HepG2 (cell line): ENCODE data around the gene TJP3. TPM values are rescaled to one million over a fixed set of nuclear protein-coding genes. Genes with fewer than 3 reads are reported as not detected.

Experiments
- ARNT2 ChIP-seq: sonication (generic); formaldehyde crosslinking; IDR thresholded peaks from 2 replicates; pipeline ENCODE4 v1.8.0; 2022; ENCODE audit warnings: mild to moderate bottlenecking, low read depth, missing genetic modification reagents, moderate library complexity
- FOXC1 ChIP-seq: sonication (generic); formaldehyde crosslinking; IDR thresholded peaks from 2 replicates; pipeline ENCODE4 v1.8.0; 2022; ENCODE audit warnings: mild to moderate bottlenecking, missing genetic modification reagents, borderline replicate concordance
- NRL ChIP-seq: sonication (generic); formaldehyde crosslinking; IDR thresholded peaks from 2 replicates; pipeline ENCODE4 v1.5.0; 2020; ENCODE audit warnings: missing genetic modification reagents, mild to moderate bottlenecking, moderate library complexity, borderline replicate concordance
- RNF2 ChIP-seq: fragments of 450-650 bp; conservative IDR thresholded peaks from 2 replicates; pipeline ENCODE4 v1.6.1; 2016; ENCODE audit warnings: low read depth
- TOE1 ChIP-seq: sonication (generic); formaldehyde crosslinking; IDR thresholded peaks from 2 replicates; pipeline ENCODE4 v1.4.0; 2020; ENCODE audit warnings: mild to moderate bottlenecking, missing genetic modification reagents
- ZBTB21 ChIP-seq: sonication (generic); formaldehyde crosslinking; IDR thresholded peaks from 2 replicates; pipeline ENCODE4 v1.4.0; 2020; ENCODE audit warnings: missing genetic modification reagents
- ZFP90 ChIP-seq: sonication (generic); formaldehyde crosslinking; IDR thresholded peaks from 2 replicates; pipeline ENCODE4 v1.8.0; 2022; ENCODE audit warnings: missing genetic modification reagents, mild to moderate bottlenecking, inconsistent platforms, borderline replicate concordance
- ZNF17 ChIP-seq: sonication (generic); formaldehyde crosslinking; IDR thresholded peaks from 2 replicates; pipeline ENCODE4 v1.5.0; 2020; ENCODE audit warnings: mild to moderate bottlenecking, missing genetic modification reagents
- ZNF333 ChIP-seq: sonication (generic); formaldehyde crosslinking; IDR thresholded peaks from 2 replicates; pipeline ENCODE4 v1.4.0; 2020; ENCODE audit warnings: mild to moderate bottlenecking, missing genetic modification reagents, borderline replicate concordance
- ZNF552 ChIP-seq: sonication (generic); formaldehyde crosslinking; IDR thresholded peaks from 2 replicates; pipeline ENCODE4 v1.9.0; 2022; ENCODE audit warnings: missing genetic modification reagents, mild to moderate bottlenecking, borderline replicate concordance
- ZNF773 ChIP-seq: sonication (generic); formaldehyde crosslinking; IDR thresholded peaks from 2 replicates; pipeline ENCODE4 v1.4.0; 2020; ENCODE audit warnings: missing genetic modification reagents, borderline replicate concordance
- ZNF788 ChIP-seq: sonication (generic); formaldehyde crosslinking; IDR thresholded peaks from 2 replicates; pipeline ENCODE4 v1.5.0; 2020; ENCODE audit warnings: mild to moderate bottlenecking, missing genetic modification reagents, borderline replicate concordance
- polyA plus RNA-seq, 8 experiments: library from polyadenylated mRNA; depleted of rRNA in 3 of 8; stranded (reverse) in 7 of 8; unstranded in 1 of 8; fragments of >200 nt; fragmentation: Illumina TruSeq in 4 of 8; extraction: Trizol in 4 of 8; gene quantifications; 2 replicates each; pipeline versions ENCODE4 v1.2.1 to v1.2.3, GENCODE V29; 2011 to 2016; ENCODE audit warnings: low read depth in 4 of 8, missing spikeins in 1 of 8, mixed read lengths in 1 of 8; ENCODE audit not compliant: insufficient read depth in 1 of 8
- total RNA-seq, 5 experiments: library from RNA; depleted of rRNA; stranded (reverse); fragments of >200 nt; fragmentation: Illumina TruSeq; extraction: Trizol; gene quantifications; 2 replicates each; pipeline ENCODE4 v1.2.3, GENCODE V29; 2016; ENCODE audit warnings: low read depth in 1 of 5
- TF ChIP-seq, protein P1 (sequence below): sonication (generic); formaldehyde crosslinking; IDR thresholded peaks from 2 replicates; pipeline ENCODE4 v1.5.0; 2020; ENCODE audit warnings: mild to moderate bottlenecking, missing genetic modification reagents, borderline replicate concordance
- TF ChIP-seq, protein P2 (sequence below): sonication (generic); formaldehyde crosslinking; IDR thresholded peaks from 2 replicates; pipeline ENCODE4 v1.4.0; 2020; ENCODE audit warnings: missing genetic modification reagents, borderline replicate concordance
- TF ChIP-seq, protein P3 (sequence below): sonication (generic); formaldehyde crosslinking; IDR thresholded peaks from 2 replicates; pipeline ENCODE4 v1.8.0; 2022; ENCODE audit warnings: missing genetic modification reagents, mild to moderate bottlenecking, moderate library complexity, borderline replicate concordance
- TF ChIP-seq, protein P4 (sequence below): sonication (generic); formaldehyde crosslinking; IDR thresholded peaks from 2 replicates; pipeline ENCODE4 v1.4.0; 2020; ENCODE audit warnings: mild to moderate bottlenecking, missing genetic modification reagents

Gene TJP3
- total and polyA plus RNA-seq, 2 of the 13 experiments (the other 11 are each of a cell fraction or from before 2014, with no cell fraction given), result 2.3 to 21.5 TPM

DNA sequence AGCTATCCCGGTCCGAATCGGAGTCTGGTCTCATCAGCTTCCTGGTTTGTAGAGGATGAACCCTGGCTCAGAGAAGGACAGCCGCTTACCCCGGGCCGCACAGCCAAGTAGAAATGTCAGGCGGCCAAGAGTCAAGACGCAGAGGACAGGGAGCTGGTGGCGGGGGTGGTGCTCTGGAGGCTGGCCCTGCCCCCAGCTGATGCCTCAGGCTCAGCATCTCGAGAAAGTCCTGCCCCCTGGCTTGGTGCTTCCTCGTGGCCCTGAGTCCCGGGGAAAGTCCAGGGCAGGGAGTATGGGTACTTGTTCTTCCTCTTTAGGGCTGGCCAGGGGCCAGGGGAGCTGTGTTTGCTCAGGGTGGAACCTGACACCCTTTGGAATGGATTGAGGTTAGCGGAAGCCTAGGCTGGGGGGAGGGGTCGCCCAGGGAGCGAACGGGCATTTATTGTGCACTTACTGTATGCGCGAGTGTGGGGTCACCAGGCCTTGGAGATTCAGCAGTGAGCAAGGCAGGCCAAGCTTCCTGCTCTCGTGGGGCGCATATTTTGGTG lies 2.2 kb downstream of the TJP3 start (continued):
- TF ChIP-seq, protein P1, sequence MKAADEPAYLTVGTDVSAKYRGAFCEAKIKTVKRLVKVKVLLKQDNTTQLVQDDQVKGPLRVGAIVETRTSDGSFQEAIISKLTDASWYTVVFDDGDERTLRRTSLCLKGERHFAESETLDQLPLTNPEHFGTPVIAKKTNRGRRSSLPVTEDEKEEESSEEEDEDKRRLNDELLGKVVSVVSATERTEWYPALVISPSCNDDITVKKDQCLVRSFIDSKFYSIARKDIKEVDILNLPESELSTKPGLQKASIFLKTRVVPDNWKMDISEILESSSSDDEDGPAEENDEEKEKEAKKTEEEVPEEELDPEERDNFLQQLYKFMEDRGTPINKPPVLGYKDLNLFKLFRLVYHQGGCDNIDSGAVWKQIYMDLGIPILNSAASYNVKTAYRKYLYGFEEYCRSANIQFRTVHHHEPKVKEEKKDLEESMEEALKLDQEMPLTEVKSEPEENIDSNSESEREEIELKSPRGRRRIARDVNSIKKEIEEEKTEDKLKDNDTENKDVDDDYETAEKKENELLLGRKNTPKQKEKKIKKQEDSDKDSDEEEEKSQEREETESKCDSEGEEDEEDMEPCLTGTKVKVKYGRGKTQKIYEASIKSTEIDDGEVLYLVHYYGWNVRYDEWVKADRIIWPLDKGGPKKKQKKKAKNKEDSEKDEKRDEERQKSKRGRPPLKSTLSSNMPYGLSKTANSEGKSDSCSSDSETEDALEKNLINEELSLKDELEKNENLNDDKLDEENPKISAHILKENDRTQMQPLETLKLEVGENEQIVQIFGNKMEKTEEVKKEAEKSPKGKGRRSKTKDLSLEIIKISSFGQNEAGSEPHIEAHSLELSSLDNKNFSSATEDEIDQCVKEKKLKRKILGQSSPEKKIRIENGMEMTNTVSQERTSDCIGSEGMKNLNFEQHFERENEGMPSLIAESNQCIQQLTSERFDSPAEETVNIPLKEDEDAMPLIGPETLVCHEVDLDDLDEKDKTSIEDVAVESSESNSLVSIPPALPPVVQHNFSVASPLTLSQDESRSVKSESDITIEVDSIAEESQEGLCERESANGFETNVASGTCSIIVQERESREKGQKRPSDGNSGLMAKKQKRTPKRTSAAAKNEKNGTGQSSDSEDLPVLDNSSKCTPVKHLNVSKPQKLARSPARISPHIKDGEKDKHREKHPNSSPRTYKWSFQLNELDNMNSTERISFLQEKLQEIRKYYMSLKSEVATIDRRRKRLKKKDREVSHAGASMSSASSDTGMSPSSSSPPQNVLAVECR, result peak; percentile 48; the same call in 1 of the 2 replicates
- TF ChIP-seq RNF2 (no peak), ZNF333 (0 out of 2 replicates have a peak, but pooled peaks have one; percentile 36), ZFP90 (CRISPR knock-in tag) (no peak), ZNF773 (no peak), ZNF552 (CRISPR knock-in tag) (peak; percentile 60; the same call in 1 of the 2 replicates), ZNF17 (CRISPR knock-in tag) (no peak), ARNT2 (peak; percentile 57; the same call in 1 of the 2 replicates), ZNF788 (CRISPR knock-in tag) (peak; percentile 91; the same call in 1 of the 2 replicates), FOXC1 (no peak), TOE1 (peak; percentile 63; the same call in 1 of the 2 replicates), NRL (CRISPR knock-in tag) (no peak; the same call in 1 of the 2 replicates), ZBTB21 (CRISPR knock-in tag) (0 out of 2 replicates have a peak, but pooled peaks have one; percentile 21)
- TF ChIP-seq, protein P2, sequence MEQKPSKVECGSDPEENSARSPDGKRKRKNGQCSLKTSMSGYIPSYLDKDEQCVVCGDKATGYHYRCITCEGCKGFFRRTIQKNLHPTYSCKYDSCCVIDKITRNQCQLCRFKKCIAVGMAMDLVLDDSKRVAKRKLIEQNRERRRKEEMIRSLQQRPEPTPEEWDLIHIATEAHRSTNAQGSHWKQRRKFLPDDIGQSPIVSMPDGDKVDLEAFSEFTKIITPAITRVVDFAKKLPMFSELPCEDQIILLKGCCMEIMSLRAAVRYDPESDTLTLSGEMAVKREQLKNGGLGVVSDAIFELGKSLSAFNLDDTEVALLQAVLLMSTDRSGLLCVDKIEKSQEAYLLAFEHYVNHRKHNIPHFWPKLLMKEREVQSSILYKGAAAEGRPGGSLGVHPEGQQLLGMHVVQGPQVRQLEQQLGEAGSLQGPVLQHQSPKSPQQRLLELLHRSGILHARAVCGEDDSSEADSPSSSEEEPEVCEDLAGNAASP (CRISPR knock-in tag), result peak; percentile 77; the same call in 1 of the 2 replicates
- TF ChIP-seq, protein P3, sequence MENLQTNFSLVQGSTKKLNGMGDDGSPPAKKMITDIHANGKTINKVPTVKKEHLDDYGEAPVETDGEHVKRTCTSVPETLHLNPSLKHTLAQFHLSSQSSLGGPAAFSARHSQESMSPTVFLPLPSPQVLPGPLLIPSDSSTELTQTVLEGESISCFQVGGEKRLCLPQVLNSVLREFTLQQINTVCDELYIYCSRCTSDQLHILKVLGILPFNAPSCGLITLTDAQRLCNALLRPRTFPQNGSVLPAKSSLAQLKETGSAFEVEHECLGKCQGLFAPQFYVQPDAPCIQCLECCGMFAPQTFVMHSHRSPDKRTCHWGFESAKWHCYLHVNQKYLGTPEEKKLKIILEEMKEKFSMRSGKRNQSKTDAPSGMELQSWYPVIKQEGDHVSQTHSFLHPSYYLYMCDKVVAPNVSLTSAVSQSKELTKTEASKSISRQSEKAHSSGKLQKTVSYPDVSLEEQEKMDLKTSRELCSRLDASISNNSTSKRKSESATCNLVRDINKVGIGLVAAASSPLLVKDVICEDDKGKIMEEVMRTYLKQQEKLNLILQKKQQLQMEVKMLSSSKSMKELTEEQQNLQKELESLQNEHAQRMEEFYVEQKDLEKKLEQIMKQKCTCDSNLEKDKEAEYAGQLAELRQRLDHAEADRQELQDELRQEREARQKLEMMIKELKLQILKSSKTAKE (CRISPR knock-in tag), result no peak
- TF ChIP-seq, protein P4, sequence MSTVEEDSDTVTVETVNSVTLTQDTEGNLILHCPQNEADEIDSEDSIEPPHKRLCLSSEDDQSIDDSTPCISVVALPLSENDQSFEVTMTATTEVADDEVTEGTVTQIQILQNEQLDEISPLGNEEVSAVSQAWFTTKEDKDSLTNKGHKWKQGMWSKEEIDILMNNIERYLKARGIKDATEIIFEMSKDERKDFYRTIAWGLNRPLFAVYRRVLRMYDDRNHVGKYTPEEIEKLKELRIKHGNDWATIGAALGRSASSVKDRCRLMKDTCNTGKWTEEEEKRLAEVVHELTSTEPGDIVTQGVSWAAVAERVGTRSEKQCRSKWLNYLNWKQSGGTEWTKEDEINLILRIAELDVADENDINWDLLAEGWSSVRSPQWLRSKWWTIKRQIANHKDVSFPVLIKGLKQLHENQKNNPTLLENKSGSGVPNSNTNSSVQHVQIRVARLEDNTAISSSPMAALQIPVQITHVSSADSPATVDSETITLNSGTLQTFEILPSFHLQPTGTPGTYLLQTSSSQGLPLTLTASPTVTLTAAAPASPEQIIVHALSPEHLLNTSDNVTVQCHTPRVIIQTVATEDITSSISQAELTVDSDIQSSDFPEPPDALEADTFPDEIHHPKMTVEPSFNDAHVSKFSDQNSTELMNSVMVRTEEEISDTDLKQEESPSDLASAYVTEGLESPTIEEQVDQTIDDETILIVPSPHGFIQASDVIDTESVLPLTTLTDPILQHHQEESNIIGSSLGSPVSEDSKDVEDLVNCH (CRISPR knock-in tag), result no peak
